HG03066 (cell line): Measurements from ENCODE around the gene TRIM7.
A peak's percentile ranks its signal among the peaks of the same experiment; 100 is the strongest.

Experiments
- ATAC-seq: cut with Tn5 transposase; IDR thresholded peaks from one replicate; pipeline ENCODE4 v1.9.1; 2021; ENCODE audit warnings: low read depth; ENCODE audit not compliant: unreplicated experiment

TRIM7 gene

GRCh38 chr5:181233088-181233800 is 28.2 kb upstream of the TRIM7 start:
- ATAC-seq, result no peak

- no peak for ATAC-seq
Measured at GRCh38 chr5:181232593-181232992, 27.6 kb upstream of the TRIM7 start.

GRCh38 chr5:181231432-181231831 is 26.4 kb upstream of the TRIM7 start:
- no peak for ATAC-seq

GRCh38 chr5:181230551-181230950 is 25.6 kb upstream of the TRIM7 start:
- no peak for ATAC-seq

- no peak for ATAC-seq
Measured at GRCh38 chr5:181229996-181230395, 25.0 kb upstream of the TRIM7 start.

GRCh38 chr5:181224390-181225229 is 19.6 kb upstream of the TRIM7 start:
- no peak for ATAC-seq

- ATAC-seq, result no peak
Measured at GRCh38 chr5:181223729-181224389, 18.9 kb upstream of the TRIM7 start.

- peak; percentile 66 for ATAC-seq
Measured at GRCh38 chr5:181223058-181223728, 18.2 kb upstream of the TRIM7 start, which contains the start of gene TRIM41. Gene TRIM41, plus strand, starts transcription at chr5:181223281. Its CDS starts 719 bp downstream, at chr5:181224000.

GRCh38 chr5:181222630-181223057 is 17.6 kb upstream of the TRIM7 start:
- no peak for ATAC-seq

GRCh38 chr5:181221792-181222629 is 17.0 kb upstream of the TRIM7 start:
- peak; percentile 19 for ATAC-seq

GRCh38 chr5:181221105-181221791 is 16.3 kb upstream of the TRIM7 start:
- no peak for ATAC-seq

- ATAC-seq, result no peak
Measured at GRCh38 chr5:181220178-181220515, 15.2 kb upstream of the TRIM7 start.

GRCh38 chr5:181219262-181220177 is 14.5 kb upstream of the TRIM7 start:
- ATAC-seq, result no peak

- no peak for ATAC-seq
Measured at GRCh38 chr5:181218795-181219124, 13.8 kb upstream of the TRIM7 start.

- peak; percentile 12 for ATAC-seq
Measured at GRCh38 chr5:181217803-181218062, 12.7 kb upstream of the TRIM7 start.

GRCh38 chr5:181217111-181217802 is 12.3 kb upstream of the TRIM7 start:
- peak; percentile 20 for ATAC-seq

- ATAC-seq, result no peak
Measured at GRCh38 chr5:181215997-181216989, 11.3 kb upstream of the TRIM7 start.
